K562 (cell line): ENCODE measurements around the gene SECISBP2. TPM values are rescaled to one million over a fixed set of nuclear protein-coding genes. Genes with fewer than 3 reads are reported as not detected.

Source experiments
- CHD4 ChIP-seq: fragments of 200-600 bp; sonication (generic); IDR thresholded peaks from 3 replicates; pipeline ENCODE4 v1.6.1; 2012; ENCODE audit warnings: low read depth, mild to moderate bottlenecking, mixed read lengths, low read length, inconsistent platforms; ENCODE audit not compliant: insufficient read depth, insufficient replicate concordance, poor library complexity, severe bottlenecking
- FIP1L1 ChIP-seq: fragments of 200-400 bp; formaldehyde crosslinking; IDR thresholded peaks from 2 replicates; pipeline ENCODE4 v1.6.1; 2018; ENCODE audit warnings: mild to moderate bottlenecking, low read depth, low read length; ENCODE audit not compliant: poor library complexity, severe bottlenecking
- OTX1 ChIP-seq: fragments of 450-650 bp; formaldehyde crosslinking; IDR thresholded peaks from 2 replicates; pipeline ENCODE4 v1.4.0; 2022; ENCODE audit warnings: mild to moderate bottlenecking
- PCBP2 ChIP-seq: fragments of 200-400 bp; formaldehyde crosslinking; IDR thresholded peaks from 2 replicates; pipeline ENCODE4 v1.6.1; 2018; ENCODE audit warnings: low read length, low read depth, mild to moderate bottlenecking, moderate library complexity; ENCODE audit not compliant: poor library complexity, severe bottlenecking
- PTRF ChIP-seq: fragments of 450-650 bp; IDR thresholded peaks from 2 replicates; pipeline ENCODE4 v1.6.1; 2016; ENCODE audit warnings: mild to moderate bottlenecking, missing genetic modification characterization, missing compliant biosample characterization
- STAG1 ChIP-seq: sonication (generic); formaldehyde crosslinking; IDR thresholded peaks from 2 replicates; pipeline ENCODE4 v1.5.0; 2020; ENCODE audit warnings: missing genetic modification reagents, borderline replicate concordance
- STAT5A ChIP-seq: IDR thresholded peaks from 2 replicates; pipeline ENCODE4 v1.6.1; 2012; ENCODE audit warnings: low read length, inconsistent platforms, borderline replicate concordance
- TSC22D4 ChIP-seq: fragments of 450-650 bp; IDR thresholded peaks from 2 replicates; pipeline ENCODE4 v1.6.1; 2016; ENCODE audit warnings: missing genetic modification characterization, missing biosample characterization, control low read depth
- ZNF197 ChIP-seq: fragments of 200-800 bp; sonication (Bioruptor generic); IDR thresholded peaks from 2 replicates; pipeline ENCODE4 v1.6.1; 2016; ENCODE audit warnings: low read depth, missing genetic modification characterization, missing compliant biosample characterization
- ZNF311 ChIP-seq: fragments of 250-450 bp; sonication (Bioruptor Pico); IDR thresholded peaks from 2 replicates; pipeline ENCODE4 v1.4.0; 2020; ENCODE audit warnings: mild to moderate bottlenecking, moderate library complexity
- ZNF316 ChIP-seq: fragments of 450-650 bp; IDR thresholded peaks from 2 replicates; pipeline ENCODE4 v1.6.1; 2016
- ZNF766 ChIP-seq: fragments of 200-800 bp; sonication (Bioruptor generic); conservative IDR thresholded peaks from 2 replicates; pipeline ENCODE4 v1.6.1; 2016; ENCODE audit warnings: missing genetic modification characterization, missing compliant biosample characterization
- polyA plus RNA-seq, 8 experiments: library from polyadenylated mRNA; depleted of rRNA in 4 of 8; stranded (reverse) in 5 of 8; unstranded in 3 of 8; fragments of >200 nt; fragmentation: Nextera tagmentation in 2 of 8; fragmentation: Illumina TruSeq in 1 of 8; extraction: Ambion mirVana in 2 of 8; extraction: Trizol in 1 of 8; gene quantifications; 2 replicates each; pipeline versions ENCODE4 v1.2.1 to v1.2.3, GENCODE V29; 2011 to 2014; ENCODE audit warnings: inconsistent platforms in 1 of 8, missing spikeins in 1 of 8
- total RNA-seq, 7 experiments: library from RNA; depleted of rRNA in 6 of 7; stranded (reverse); fragments of >200 nt in 6 of 7; fragmentation: Illumina TruSeq in 2 of 7; extraction: Trizol in 2 of 7; gene quantifications; 2 replicates each; pipeline versions ENCODE4 v1.2.1 to v1.2.3, GENCODE V29; 2011 to 2021; ENCODE audit warnings: low replicate concordance in 1 of 7
- TF ChIP-seq, protein P1 (sequence below): fragments of 450-650 bp; formaldehyde crosslinking; IDR thresholded peaks from 2 replicates; pipeline ENCODE4 v1.4.0; 2020; ENCODE audit warnings: mild to moderate bottlenecking, moderate library complexity
- TF ChIP-seq, protein P2 (sequence below): sonication (generic); formaldehyde crosslinking; IDR thresholded peaks from 2 replicates; pipeline ENCODE4 v1.8.1; 2023; ENCODE audit warnings: missing genetic modification reagents, mild to moderate bottlenecking, borderline replicate concordance
- TF ChIP-seq, protein P3 (sequence below): fragments of 200-800 bp; sonication (Bioruptor generic); IDR thresholded peaks from 2 replicates; pipeline ENCODE4 v1.6.1; 2016; ENCODE audit warnings: missing genetic modification characterization, missing compliant biosample characterization

SECISBP2 gene
- total and polyA plus RNA-seq, 9 of the 15 experiments (the other 6 are each of a cell fraction or from before 2014, with no cell fraction given) = 3.2 to 41.6 (median 26.1) TPM

DNA sequence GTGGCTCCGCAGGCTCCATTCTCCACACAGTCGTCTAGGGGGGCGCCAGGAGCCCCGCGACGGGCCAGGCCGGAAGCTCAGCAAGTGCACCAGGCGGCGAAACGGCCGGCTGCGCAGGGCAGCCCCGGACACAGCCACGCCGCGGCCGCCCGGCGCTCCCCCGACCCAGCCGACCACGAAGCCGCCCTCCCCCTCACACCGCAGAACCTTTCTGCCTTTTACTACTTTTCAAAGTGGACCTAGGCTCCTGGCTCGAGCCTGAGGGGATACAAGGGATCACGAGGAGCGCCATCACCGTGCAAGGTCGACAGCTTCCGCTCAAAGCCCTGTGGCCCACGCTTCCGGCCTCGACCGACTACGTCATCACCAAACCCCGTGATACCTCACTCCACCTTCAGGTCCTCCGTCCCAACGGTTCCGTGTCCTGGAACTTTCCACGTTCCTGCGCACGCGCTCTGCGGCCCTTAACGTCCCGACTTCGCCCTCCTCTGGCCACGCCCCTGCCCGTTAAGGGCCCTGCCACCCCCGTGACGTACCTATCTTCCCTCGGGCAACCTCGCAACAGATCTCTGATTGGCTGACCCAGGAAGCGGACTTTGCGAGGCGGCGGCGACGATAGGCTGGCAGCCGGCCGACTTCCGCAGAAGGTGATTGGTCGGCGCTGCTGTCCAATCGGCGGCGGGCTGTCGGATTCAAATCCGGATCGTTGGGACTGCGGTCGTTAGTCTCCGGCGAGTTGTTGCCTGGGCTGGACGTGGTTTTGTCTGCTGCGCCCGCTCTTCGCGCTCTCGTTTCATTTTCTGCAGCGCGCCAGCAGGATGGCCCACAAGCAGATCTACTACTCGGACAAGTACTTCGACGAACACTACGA lies 7.6 kb upstream of the SECISBP2 start, which contains the start of gene CKS2 (continued):
- TF ChIP-seq CHD4 = no peak
- no peak for TF ChIP-seq ZNF311 (CRISPR knock-in tag)
- TF ChIP-seq ZNF316 = no peak
- no peak for TF ChIP-seq PCBP2
- TF ChIP-seq, protein P1, sequence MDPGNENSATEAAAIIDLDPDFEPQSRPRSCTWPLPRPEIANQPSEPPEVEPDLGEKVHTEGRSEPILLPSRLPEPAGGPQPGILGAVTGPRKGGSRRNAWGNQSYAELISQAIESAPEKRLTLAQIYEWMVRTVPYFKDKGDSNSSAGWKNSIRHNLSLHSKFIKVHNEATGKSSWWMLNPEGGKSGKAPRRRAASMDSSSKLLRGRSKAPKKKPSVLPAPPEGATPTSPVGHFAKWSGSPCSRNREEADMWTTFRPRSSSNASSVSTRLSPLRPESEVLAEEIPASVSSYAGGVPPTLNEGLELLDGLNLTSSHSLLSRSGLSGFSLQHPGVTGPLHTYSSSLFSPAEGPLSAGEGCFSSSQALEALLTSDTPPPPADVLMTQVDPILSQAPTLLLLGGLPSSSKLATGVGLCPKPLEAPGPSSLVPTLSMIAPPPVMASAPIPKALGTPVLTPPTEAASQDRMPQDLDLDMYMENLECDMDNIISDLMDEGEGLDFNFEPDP (CRISPR knock-in tag) = no peak
- TF ChIP-seq PTRF (tag) = no peak
- no peak for TF ChIP-seq ZNF197 (CRISPR knock-in tag)
- no peak for TF ChIP-seq TSC22D4
- TF ChIP-seq OTX1 (CRISPR knock-in tag) = no peak
- TF ChIP-seq, protein P2, sequence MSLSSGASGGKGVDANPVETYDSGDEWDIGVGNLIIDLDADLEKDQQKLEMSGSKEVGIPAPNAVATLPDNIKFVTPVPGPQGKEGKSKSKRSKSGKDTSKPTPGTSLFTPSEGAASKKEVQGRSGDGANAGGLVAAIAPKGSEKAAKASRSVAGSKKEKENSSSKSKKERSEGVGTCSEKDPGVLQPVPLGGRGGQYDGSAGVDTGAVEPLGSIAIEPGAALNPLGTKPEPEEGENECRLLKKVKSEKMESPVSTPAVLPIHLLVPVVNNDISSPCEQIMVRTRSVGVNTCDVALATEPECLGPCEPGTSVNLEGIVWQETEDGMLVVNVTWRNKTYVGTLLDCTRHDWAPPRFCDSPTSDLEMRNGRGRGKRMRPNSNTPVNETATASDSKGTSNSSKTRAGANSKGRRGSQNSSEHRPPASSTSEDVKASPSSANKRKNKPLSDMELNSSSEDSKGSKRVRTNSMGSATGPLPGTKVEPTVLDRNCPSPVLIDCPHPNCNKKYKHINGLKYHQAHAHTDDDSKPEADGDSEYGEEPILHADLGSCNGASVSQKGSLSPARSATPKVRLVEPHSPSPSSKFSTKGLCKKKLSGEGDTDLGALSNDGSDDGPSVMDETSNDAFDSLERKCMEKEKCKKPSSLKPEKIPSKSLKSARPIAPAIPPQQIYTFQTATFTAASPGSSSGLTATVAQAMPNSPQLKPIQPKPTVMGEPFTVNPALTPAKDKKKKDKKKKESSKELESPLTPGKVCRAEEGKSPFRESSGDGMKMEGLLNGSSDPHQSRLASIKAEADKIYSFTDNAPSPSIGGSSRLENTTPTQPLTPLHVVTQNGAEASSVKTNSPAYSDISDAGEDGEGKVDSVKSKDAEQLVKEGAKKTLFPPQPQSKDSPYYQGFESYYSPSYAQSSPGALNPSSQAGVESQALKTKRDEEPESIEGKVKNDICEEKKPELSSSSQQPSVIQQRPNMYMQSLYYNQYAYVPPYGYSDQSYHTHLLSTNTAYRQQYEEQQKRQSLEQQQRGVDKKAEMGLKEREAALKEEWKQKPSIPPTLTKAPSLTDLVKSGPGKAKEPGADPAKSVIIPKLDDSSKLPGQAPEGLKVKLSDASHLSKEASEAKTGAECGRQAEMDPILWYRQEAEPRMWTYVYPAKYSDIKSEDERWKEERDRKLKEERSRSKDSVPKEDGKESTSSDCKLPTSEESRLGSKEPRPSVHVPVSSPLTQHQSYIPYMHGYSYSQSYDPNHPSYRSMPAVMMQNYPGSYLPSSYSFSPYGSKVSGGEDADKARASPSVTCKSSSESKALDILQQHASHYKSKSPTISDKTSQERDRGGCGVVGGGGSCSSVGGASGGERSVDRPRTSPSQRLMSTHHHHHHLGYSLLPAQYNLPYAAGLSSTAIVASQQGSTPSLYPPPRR = no peak
- no peak; the same call in 1 of the 2 replicates for TF ChIP-seq ZNF766 (CRISPR knock-in tag)
- TF ChIP-seq STAG1 = no peak
- TF ChIP-seq, protein P3, sequence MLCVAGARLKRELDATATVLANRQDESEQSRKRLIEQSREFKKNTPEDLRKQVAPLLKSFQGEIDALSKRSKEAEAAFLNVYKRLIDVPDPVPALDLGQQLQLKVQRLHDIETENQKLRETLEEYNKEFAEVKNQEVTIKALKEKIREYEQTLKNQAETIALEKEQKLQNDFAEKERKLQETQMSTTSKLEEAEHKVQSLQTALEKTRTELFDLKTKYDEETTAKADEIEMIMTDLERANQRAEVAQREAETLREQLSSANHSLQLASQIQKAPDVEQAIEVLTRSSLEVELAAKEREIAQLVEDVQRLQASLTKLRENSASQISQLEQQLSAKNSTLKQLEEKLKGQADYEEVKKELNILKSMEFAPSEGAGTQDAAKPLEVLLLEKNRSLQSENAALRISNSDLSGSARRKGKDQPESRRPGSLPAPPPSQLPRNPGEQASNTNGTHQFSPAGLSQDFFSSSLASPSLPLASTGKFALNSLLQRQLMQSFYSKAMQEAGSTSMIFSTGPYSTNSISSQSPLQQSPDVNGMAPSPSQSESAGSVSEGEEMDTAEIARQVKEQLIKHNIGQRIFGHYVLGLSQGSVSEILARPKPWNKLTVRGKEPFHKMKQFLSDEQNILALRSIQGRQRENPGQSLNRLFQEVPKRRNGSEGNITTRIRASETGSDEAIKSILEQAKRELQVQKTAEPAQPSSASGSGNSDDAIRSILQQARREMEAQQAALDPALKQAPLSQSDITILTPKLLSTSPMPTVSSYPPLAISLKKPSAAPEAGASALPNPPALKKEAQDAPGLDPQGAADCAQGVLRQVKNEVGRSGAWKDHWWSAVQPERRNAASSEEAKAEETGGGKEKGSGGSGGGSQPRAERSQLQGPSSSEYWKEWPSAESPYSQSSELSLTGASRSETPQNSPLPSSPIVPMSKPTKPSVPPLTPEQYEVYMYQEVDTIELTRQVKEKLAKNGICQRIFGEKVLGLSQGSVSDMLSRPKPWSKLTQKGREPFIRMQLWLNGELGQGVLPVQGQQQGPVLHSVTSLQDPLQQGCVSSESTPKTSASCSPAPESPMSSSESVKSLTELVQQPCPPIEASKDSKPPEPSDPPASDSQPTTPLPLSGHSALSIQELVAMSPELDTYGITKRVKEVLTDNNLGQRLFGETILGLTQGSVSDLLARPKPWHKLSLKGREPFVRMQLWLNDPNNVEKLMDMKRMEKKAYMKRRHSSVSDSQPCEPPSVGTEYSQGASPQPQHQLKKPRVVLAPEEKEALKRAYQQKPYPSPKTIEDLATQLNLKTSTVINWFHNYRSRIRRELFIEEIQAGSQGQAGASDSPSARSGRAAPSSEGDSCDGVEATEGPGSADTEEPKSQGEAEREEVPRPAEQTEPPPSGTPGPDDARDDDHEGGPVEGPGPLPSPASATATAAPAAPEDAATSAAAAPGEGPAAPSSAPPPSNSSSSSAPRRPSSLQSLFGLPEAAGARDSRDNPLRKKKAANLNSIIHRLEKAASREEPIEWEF (CRISPR knock-in tag) = no peak
- TF ChIP-seq STAT5A = no peak
- no peak for TF ChIP-seq FIP1L1
